ENCODE results near the gene SLC6A20. TPM values are rescaled to one million over a fixed set of nuclear protein-coding genes. Genes with fewer than 3 reads are reported as not detected.

Gene SLC6A20
- total and polyA plus RNA-seq, 4 experiments from 2014 or later = 0.41 TPM; not detected in 3

GRCh38 chr3:45724911-45725310 is 71.4 kb downstream of the SLC6A20 start:
- H3K4me1 Mint-ChIP-seq = peaks cover 19 to 31% (median 28%) of the 10 kb centered on the region in 4 donors
- intact Hi-C loops (cut with micrococcal nuclease) = no loop called here
- H3K4me3 Mint-ChIP-seq = no peak overlapping the region
- no peak overlapping the region for H3K27ac Mint-ChIP-seq
- CTCF ChIA-PET (ENCODE audit: partially characterized antibody) = no interaction called here
- no peaks in the 10 kb centered on the region for H3K9me3 Mint-ChIP-seq
- peaks cover 59 to 73% of the 10 kb centered on the region in 2 donors for H3K36me3 Mint-ChIP-seq
- Histone ChIP-seq H3K9me3 (ENCODE audit: control insufficient read depth in 1 of 2, low read length in 2 of 2) (no peaks in the 10 kb centered on the region), H3K4me1 (ENCODE audit: insufficient read depth, low read length) (no peaks in the 10 kb centered on the region), H3K36me3 (ENCODE audit: insufficient read depth, low read length) (peaks cover 13% of the 10 kb centered on the region), H3K27me3 (ENCODE audit: insufficient read depth, low read length) (no peaks in the 10 kb centered on the region), H3K4me3 (ENCODE audit: low read length in 2 of 2) (no peak overlapping the region), H3K27ac (ENCODE audit: low read depth, low read length) (no peak overlapping the region)
- H3K27me3 Mint-ChIP-seq = no peaks in the 10 kb centered on the region
- POLR2A ChIA-PET (ENCODE audit: partially characterized antibody) = no interaction called here
- DNase-seq = no peak

GRCh38 chr3:45719655-45720487 is 76.5 kb downstream of the SLC6A20 start:
- Histone ChIP-seq H3K27ac (ENCODE audit: low read depth, low read length) (no peak overlapping the region), H3K36me3 (ENCODE audit: insufficient read depth, low read length) (peaks cover 21% of the 10 kb centered on the region), H3K27me3 (ENCODE audit: insufficient read depth, low read length) (no peaks in the 10 kb centered on the region), H3K9me3 (ENCODE audit: control insufficient read depth in 1 of 2, low read length in 2 of 2) (no peaks in the 10 kb centered on the region), H3K4me3 (ENCODE audit: low read length in 2 of 2) (no peak overlapping the region), H3K4me1 (ENCODE audit: insufficient read depth, low read length) (no peaks in the 10 kb centered on the region)
- Mint-ChIP-seq H3K4me1 (peaks cover 12 to 22% (median 16%) of the 10 kb centered on the region in 4 donors), H3K27ac (peak overlapping the region in 3 of 7 donors; percentile 11 to 80 (median 62)), H3K9me3 (no peaks in the 10 kb centered on the region), H3K27me3 (no peaks in the 10 kb centered on the region), H3K36me3 (peaks cover 54 to 65% of the 10 kb centered on the region in 2 donors), H3K4me3 (no peak overlapping the region)
- POLR2A ChIA-PET (ENCODE audit: partially characterized antibody) = no interaction called here
- intact Hi-C loops (cut with micrococcal nuclease) = no loop called here
- CTCF ChIA-PET (ENCODE audit: partially characterized antibody) = interaction anchor here (1.3 kb wide), 1 partner anchor 60 kb away, joined by 7 read pairs; no protein-coding TSS in a partner anchor
- no peak for DNase-seq

GRCh38 chr3:45716790-45717336 is 79.5 kb downstream of the SLC6A20 start:
- CTCF ChIA-PET (ENCODE audit: partially characterized antibody) = interaction anchor here (0.7 kb wide), 1 partner anchor 759 kb away, joined by 3 read pairs; no protein-coding TSS in a partner anchor
- peak overlapping the region in 2 of 7 donors; percentile 51 to 71 for H3K27ac Mint-ChIP-seq
- no peaks in the 10 kb centered on the region for H3K27me3 ChIP-seq (ENCODE audit: insufficient read depth, low read length)
- intact Hi-C loops (cut with micrococcal nuclease) = no loop called here
- H3K27ac ChIP-seq (ENCODE audit: low read depth, low read length) = no peak overlapping the region
- H3K9me3 ChIP-seq (ENCODE audit: control insufficient read depth in 1 of 2, low read length in 2 of 2) = no peaks in the 10 kb centered on the region
- H3K4me3 ChIP-seq (ENCODE audit: low read length in 2 of 2) = no peak overlapping the region
- DNase-seq = no peak
- peaks cover 37 to 57% of the 10 kb centered on the region in 2 donors for H3K36me3 Mint-ChIP-seq
- peaks cover 11 to 14% (median 13%) of the 10 kb centered on the region in 4 donors for H3K4me1 Mint-ChIP-seq
- no peak overlapping the region for H3K4me3 Mint-ChIP-seq
- peaks cover 26% of the 10 kb centered on the region for H3K36me3 ChIP-seq (ENCODE audit: insufficient read depth, low read length)
- no peaks in the 10 kb centered on the region for H3K27me3 Mint-ChIP-seq
- POLR2A ChIA-PET (ENCODE audit: partially characterized antibody) = no interaction called here
- H3K4me1 ChIP-seq (ENCODE audit: insufficient read depth, low read length) = no peaks in the 10 kb centered on the region
- H3K9me3 Mint-ChIP-seq = no peaks in the 10 kb centered on the region

GRCh38 chr3:45715945-45716344 is 80.4 kb downstream of the SLC6A20 start:
- Mint-ChIP-seq H3K27me3 (no peaks in the 10 kb centered on the region), H3K4me3 (no peak overlapping the region), H3K9me3 (no peaks in the 10 kb centered on the region), H3K4me1 (peaks cover 13 to 17% (median 14%) of the 10 kb centered on the region in 4 donors), H3K36me3 (peaks cover 40 to 63% of the 10 kb centered on the region in 2 donors), H3K27ac (peak overlapping the region in 3 of 7 donors; percentile 4 to 83 (median 76))
- Histone ChIP-seq H3K4me1 (ENCODE audit: insufficient read depth, low read length) (no peaks in the 10 kb centered on the region), H3K27me3 (ENCODE audit: insufficient read depth, low read length) (no peaks in the 10 kb centered on the region), H3K36me3 (ENCODE audit: insufficient read depth, low read length) (peaks cover 31% of the 10 kb centered on the region), H3K27ac (ENCODE audit: low read depth, low read length) (no peak overlapping the region), H3K9me3 (ENCODE audit: control insufficient read depth in 1 of 2, low read length in 2 of 2) (no peaks in the 10 kb centered on the region), H3K4me3 (ENCODE audit: low read length in 2 of 2) (no peak overlapping the region)
- intact Hi-C loops (cut with micrococcal nuclease) = no loop called here
- DNase-seq = no peak
- ChIA-PET CTCF (ENCODE audit: partially characterized antibody) (interaction anchor here (0.9 kb wide), 1 partner anchor 51 kb away, joined by 6 read pairs; no protein-coding TSS in a partner anchor), POLR2A (ENCODE audit: partially characterized antibody) (no interaction called here)

GRCh38 chr3:45712434-45713110 is 83.8 kb downstream of the SLC6A20 start:
- Histone ChIP-seq H3K9me3 (ENCODE audit: control insufficient read depth in 1 of 2, low read length in 2 of 2) (no peaks in the 10 kb centered on the region), H3K27ac (ENCODE audit: low read depth, low read length) (no peak overlapping the region), H3K4me1 (ENCODE audit: insufficient read depth, low read length) (no peaks in the 10 kb centered on the region), H3K27me3 (ENCODE audit: insufficient read depth, low read length) (no peaks in the 10 kb centered on the region), H3K36me3 (ENCODE audit: insufficient read depth, low read length) (peaks cover 51% of the 10 kb centered on the region), H3K4me3 (ENCODE audit: low read length in 2 of 2) (no peak overlapping the region)
- Mint-ChIP-seq H3K27ac (peak overlapping the region in 6 of 7 donors; percentile 15 to 85 (median 49)), H3K4me3 (no peak overlapping the region), H3K27me3 (no peaks in the 10 kb centered on the region), H3K36me3 (peaks cover 49 to 64% of the 10 kb centered on the region in 2 donors), H3K4me1 (peaks cover 13 to 19% (median 15%) of the 10 kb centered on the region in 4 donors), H3K9me3 (no peaks in the 10 kb centered on the region)
- no peak for DNase-seq
- intact Hi-C loops (cut with micrococcal nuclease) = no loop called here
- ChIA-PET CTCF (ENCODE audit: partially characterized antibody) (interaction anchor here (1.2 to 1.3 kb wide), 4 partner anchors 45 to 202 kb away, joined by 3 to 4 read pairs (median 4); no protein-coding TSS in a partner anchor), POLR2A (ENCODE audit: partially characterized antibody) (no interaction called here)

- no peak overlapping the region for H3K27ac ChIP-seq (ENCODE audit: low read depth, low read length)
- H3K27me3 ChIP-seq (ENCODE audit: insufficient read depth, low read length) = no peaks in the 10 kb centered on the region
- H3K9me3 Mint-ChIP-seq = no peaks in the 10 kb centered on the region
- no peaks in the 10 kb centered on the region for H3K4me1 ChIP-seq (ENCODE audit: insufficient read depth, low read length)
- no peak overlapping the region for H3K27ac Mint-ChIP-seq
- peaks cover 50 to 65% of the 10 kb centered on the region in 2 donors for H3K36me3 Mint-ChIP-seq
- H3K4me3 ChIP-seq (ENCODE audit: low read length in 2 of 2) = no peak overlapping the region
- H3K36me3 ChIP-seq (ENCODE audit: insufficient read depth, low read length) = peaks cover 52% of the 10 kb centered on the region
- ChIA-PET CTCF (ENCODE audit: partially characterized antibody) (interaction anchor here (1.1 kb wide), 1 partner anchor 52 kb away, joined by 3 read pairs; no protein-coding TSS in a partner anchor), POLR2A (ENCODE audit: partially characterized antibody) (no interaction called here)
- intact Hi-C loops (cut with micrococcal nuclease) = no loop called here
- no peaks in the 10 kb centered on the region for H3K27me3 Mint-ChIP-seq
- DNase-seq = no peak
- no peak overlapping the region for H3K4me3 Mint-ChIP-seq
- no peaks in the 10 kb centered on the region for H3K9me3 ChIP-seq (ENCODE audit: control insufficient read depth in 1 of 2, low read length in 2 of 2)
- H3K4me1 Mint-ChIP-seq = peaks cover 10 to 21% (median 15%) of the 10 kb centered on the region in 4 donors
These were observed 84.4 kb downstream of the SLC6A20 start for GRCh38 chr3:45711931-45712330.
